Activated CD4-positive, alpha-beta memory T cell treated with anti-CD3 and anti-CD28 coated beads for 36 hours (primary cell): ENCODE results near the gene LRRC43. TPM values are rescaled to one million over a fixed set of nuclear protein-coding genes. Genes with fewer than 3 reads are reported as not detected.

Experiments
- CTCF ChIA-PET: fragments of 350-600 bp; sonication (Branson Sonifier 250); formaldehyde crosslinking; loops from one replicate; lab custom pipeline; 2021; ENCODE audit warnings: antibody characterized with exemption, inconsistent platforms; lab: Charles Lee
- POLR2A ChIA-PET: fragments of 350-600 bp; sonication (Branson Sonifier 250); formaldehyde crosslinking; loops from one replicate; lab custom pipeline; 2021; ENCODE audit warnings: antibody characterized with exemption; lab: Charles Lee
- DNase-seq: peaks from one replicate; pipeline ENCODE4 v3.0.0-alpha.2; 2020
- H3K27ac Mint-ChIP-seq: one replicate; pipeline ENCODE4 v1.8.0; 2021; ENCODE audit warnings: mixed read lengths
- H3K27me3 Mint-ChIP-seq: one replicate; pipeline ENCODE4 v1.8.0; 2021; ENCODE audit warnings: mixed read lengths
- H3K36me3 Mint-ChIP-seq: one replicate; pipeline ENCODE4 v1.8.0; 2021; ENCODE audit warnings: mixed read lengths
- H3K4me1 Mint-ChIP-seq: one replicate; pipeline ENCODE4 v1.8.0; 2021; ENCODE audit warnings: low read depth, mixed read lengths
- H3K4me3 Mint-ChIP-seq: one replicate; pipeline ENCODE4 v1.8.0; 2021; ENCODE audit warnings: mild to moderate bottlenecking, mixed read lengths
- H3K9me3 Mint-ChIP-seq: one replicate; pipeline ENCODE4 v1.8.0; 2021; ENCODE audit warnings: mixed read lengths
- intact Hi-C: fragments of 100-400 bp; cut with micrococcal nuclease; formaldehyde crosslinking; loops from one replicate; pipeline ENCODE4 v1.15.1; 2023
- total RNA-seq, 2 experiments: library from RNA; stranded (reverse); gene quantifications; one replicate each; pipeline ENCODE4 v1.2.3, GENCODE V29; 2021

LRRC43 gene
- total RNA-seq, 2 experiments from 2014 or later: 0.41 to 0.76 TPM

DNA sequence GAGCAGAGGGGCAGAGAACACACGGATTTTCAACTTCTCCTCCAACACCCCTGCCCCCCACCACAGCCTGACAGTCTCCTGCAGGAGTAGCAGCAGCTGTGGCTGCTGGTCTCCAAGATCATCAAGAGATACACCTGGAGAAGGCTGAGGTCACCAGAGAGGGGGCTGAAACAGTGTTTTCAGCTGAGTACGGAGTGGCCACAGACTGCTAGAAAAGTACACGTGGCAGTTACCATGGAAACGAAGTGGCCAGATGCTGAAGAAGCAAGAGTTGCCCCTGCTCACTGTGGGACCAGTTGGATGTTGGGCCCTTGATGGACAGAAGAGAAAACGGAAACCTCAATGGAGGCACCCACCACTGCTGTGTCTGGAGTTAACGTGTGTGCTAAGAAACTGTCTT, 47.9 kb downstream of the LRRC43 start:
- DNase-seq: no peak
- Mint-ChIP-seq H3K4me3 (no peak overlapping the region), H3K4me1 (peaks cover 18% of the 10 kb centered on the region), H3K36me3 (peaks cover 18% of the 10 kb centered on the region), H3K27me3 (no peaks in the 10 kb centered on the region), H3K9me3 (no peaks in the 10 kb centered on the region), H3K27ac (no peak overlapping the region)
- ChIA-PET POLR2A (no interaction called here), CTCF (interaction anchor here (0.6 kb wide), 1 partner anchor 240 kb away, joined by 3 read pairs; no protein-coding TSS in a partner anchor)
- intact Hi-C loops: no loop called here

DNA sequence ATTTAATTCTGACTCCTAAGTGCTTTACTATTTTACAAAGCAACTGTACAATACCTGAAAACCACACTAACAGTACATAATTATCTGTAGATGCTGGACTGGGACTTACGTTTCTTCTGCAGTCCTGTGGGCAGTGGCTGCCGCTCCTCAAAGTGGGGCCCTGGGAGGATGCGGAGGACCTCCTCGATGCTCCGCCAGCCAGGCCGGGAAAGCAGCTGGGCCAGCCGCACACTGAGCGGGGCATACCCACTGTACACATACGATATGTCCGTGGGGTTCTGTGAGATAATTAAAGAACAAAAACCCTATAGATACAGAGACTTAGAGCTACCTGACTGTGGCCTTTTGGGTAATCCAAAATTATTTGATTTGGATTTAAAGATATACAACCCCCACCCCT, 49.8 kb downstream of the LRRC43 start:
- Mint-ChIP-seq H3K27ac (no peak overlapping the region), H3K36me3 (peaks cover 22% of the 10 kb centered on the region), H3K4me1 (peaks cover 6% of the 10 kb centered on the region), H3K9me3 (no peaks in the 10 kb centered on the region), H3K4me3 (no peak overlapping the region), H3K27me3 (no peaks in the 10 kb centered on the region)
- CTCF ChIA-PET: no interaction called here
- POLR2A ChIA-PET: interaction anchor here (0.9 kb wide), 1 partner anchor 12 kb away, joined by 5 read pairs; no protein-coding TSS in a partner anchor
- DNase-seq: no peak
- intact Hi-C loops: no loop called here

DNA sequence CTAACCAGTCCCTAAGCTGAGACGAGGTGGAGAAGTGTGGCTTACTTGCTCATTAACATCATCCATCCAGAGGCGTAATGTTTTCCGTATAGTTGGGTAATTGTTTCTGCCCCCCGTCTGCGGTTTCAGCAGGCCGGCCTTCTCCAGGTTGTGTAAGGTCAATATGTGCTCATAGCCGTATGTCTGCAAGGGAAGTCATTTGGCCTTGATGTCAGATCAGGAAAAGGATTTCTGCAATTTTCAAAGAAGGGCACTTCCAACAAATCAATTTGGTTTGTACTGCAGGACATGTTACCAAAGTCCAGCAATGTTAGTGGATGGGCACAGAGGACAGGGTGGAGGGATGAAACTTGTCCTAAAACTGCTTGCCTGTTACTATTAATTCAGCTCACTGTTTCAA, 52.8 kb downstream of the LRRC43 start:
- intact Hi-C loops: no loop called here
- Mint-ChIP-seq H3K27ac (no peak overlapping the region), H3K9me3 (no peaks in the 10 kb centered on the region), H3K36me3 (peaks cover 22% of the 10 kb centered on the region), H3K27me3 (no peaks in the 10 kb centered on the region), H3K4me1 (no peaks in the 10 kb centered on the region), H3K4me3 (no peak overlapping the region)
- no peak for DNase-seq
- ChIA-PET POLR2A (no interaction called here), CTCF (no interaction called here)

DNA sequence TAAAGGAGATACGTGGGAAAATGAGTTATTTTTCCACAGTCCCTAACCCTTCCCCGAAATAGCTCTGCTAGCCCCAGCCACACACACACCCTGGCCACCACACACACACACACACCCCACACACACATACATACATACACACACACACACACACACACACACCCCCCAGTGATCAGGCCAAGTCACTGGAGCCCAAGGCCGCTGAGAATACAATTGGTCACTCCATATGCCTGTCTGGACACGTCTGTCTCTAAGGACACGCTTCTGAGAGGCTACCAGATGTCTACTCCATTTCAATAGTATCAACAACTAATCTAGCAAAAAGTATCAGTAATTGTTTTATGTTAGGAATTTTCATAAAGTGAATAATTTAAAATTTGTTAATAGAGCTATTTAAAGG, 55.9 kb downstream of the LRRC43 start:
- intact Hi-C loops: no loop called here
- H3K36me3 Mint-ChIP-seq: peaks cover 10% of the 10 kb centered on the region
- no peak for DNase-seq
- H3K27ac Mint-ChIP-seq: no peak overlapping the region
- H3K4me1 Mint-ChIP-seq: peaks cover 9% of the 10 kb centered on the region
- no peaks in the 10 kb centered on the region for H3K9me3 Mint-ChIP-seq
- ChIA-PET POLR2A (no interaction called here), CTCF (interaction anchor here (1.1 kb wide), 1 partner anchor 184 kb away, joined by 3 read pairs; no protein-coding TSS in a partner anchor)
- no peaks in the 10 kb centered on the region for H3K27me3 Mint-ChIP-seq
- no peak overlapping the region for H3K4me3 Mint-ChIP-seq

DNA sequence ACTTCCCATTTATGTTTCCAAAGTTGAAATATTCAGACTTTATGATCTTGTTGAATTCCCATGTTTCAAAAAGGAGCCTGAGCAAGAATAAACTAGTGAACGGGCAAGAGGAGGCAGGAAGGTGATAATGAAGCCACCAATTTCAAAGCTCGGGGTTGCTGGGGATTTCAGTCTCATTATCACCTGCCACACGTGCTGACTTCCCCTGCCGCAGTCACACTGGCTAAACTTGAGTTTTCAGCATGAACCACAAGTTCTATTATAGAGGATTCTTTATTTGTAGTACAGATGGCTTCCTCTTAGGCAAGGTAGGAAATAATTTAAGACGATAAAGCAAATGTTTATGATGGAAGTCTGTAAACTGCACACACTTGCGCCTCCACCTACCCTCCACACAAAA, 61.0 kb downstream of the LRRC43 start:
- peak; percentile 44 for DNase-seq
- Mint-ChIP-seq H3K9me3 (no peaks in the 10 kb centered on the region), H3K4me3 (peak overlapping the region; percentile 74), H3K4me1 (peaks cover 25% of the 10 kb centered on the region), H3K27me3 (no peaks in the 10 kb centered on the region), H3K36me3 (peaks cover 3% of the 10 kb centered on the region), H3K27ac (peak overlapping the region; percentile 83)
- POLR2A ChIA-PET: interaction anchor here (0.6 to 2.7 kb wide), 5 partner anchors 18 to 412 kb away, joined by 3 to 12 read pairs (median 6); partner anchors contain the start of genes DIABLO, VPS33A and ZCCHC8
- CTCF ChIA-PET: interaction anchor here (0.8 to 2.5 kb wide), 4 partner anchors 18 to 230 kb away, joined by 3 to 10 read pairs (median 8); partner anchors contain the start of genes DIABLO and VPS33A
- intact Hi-C loops: loop anchor here (1.0 kb wide), 1 partner anchor 18 kb away; the partner anchor contains the start of gene DIABLO

DNA sequence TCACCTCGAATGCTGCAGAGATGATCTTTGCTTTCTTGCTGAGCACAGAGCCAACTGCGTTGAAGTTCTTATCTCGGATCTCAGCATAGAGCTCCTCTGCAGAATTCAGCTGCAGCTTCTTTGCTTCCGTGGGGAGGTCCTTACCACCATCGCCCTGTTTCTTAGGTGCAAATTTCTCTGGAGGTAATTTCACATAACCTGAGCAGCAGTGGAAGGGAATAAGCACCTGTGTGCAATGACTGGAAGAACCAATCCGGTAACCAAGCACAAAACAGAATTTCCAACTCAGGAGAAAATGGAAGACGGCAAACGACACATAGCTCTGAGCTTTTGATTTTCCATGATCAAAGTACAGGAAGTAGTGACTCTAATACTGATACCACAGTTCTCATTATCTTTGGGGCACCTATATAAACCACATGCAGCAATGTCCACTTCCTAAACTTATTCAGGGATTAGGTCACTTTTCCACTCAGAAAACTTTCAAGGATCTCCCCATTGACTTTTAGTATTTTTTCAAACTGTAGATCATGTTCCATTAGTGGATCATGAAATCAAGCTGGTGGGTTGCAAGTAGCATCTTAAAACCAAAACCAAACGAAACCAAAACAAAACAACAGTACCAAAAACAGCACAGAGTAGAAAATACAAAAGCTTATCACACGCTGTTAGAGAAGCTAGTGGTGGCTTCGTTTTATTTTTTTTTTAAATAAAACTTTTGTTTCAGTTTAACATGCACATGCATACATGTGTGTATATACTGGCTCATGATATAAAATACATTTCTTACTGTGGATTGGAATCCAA, 61.8 kb downstream of the LRRC43 start:
- peaks cover 3% of the 10 kb centered on the region for H3K36me3 Mint-ChIP-seq
- peak; percentile 42 for DNase-seq
- H3K4me3 Mint-ChIP-seq: peak overlapping the region; percentile 74
- H3K4me1 Mint-ChIP-seq: peaks cover 25% of the 10 kb centered on the region
- H3K27ac Mint-ChIP-seq: peak overlapping the region; percentile 83
- POLR2A ChIA-PET: interaction anchor here (0.6 to 2.7 kb wide), 7 partner anchors 12 to 256 kb away, joined by 3 to 12 read pairs (median 5); partner anchors contain the start of genes DIABLO, VPS33A and ZCCHC8
- intact Hi-C loops: loop anchor here (1.0 kb wide), 2 partner anchors 18 to 22 kb away; partner anchors contain the start of genes DIABLO and VPS33A
- no peaks in the 10 kb centered on the region for H3K9me3 Mint-ChIP-seq
- H3K27me3 Mint-ChIP-seq: no peaks in the 10 kb centered on the region
- CTCF ChIA-PET: interaction anchor here (0.8 to 2.5 kb wide), 5 partner anchors 19 to 229 kb away, joined by 3 to 10 read pairs (median 7); partner anchors contain the start of genes DIABLO and VPS33A

DNA sequence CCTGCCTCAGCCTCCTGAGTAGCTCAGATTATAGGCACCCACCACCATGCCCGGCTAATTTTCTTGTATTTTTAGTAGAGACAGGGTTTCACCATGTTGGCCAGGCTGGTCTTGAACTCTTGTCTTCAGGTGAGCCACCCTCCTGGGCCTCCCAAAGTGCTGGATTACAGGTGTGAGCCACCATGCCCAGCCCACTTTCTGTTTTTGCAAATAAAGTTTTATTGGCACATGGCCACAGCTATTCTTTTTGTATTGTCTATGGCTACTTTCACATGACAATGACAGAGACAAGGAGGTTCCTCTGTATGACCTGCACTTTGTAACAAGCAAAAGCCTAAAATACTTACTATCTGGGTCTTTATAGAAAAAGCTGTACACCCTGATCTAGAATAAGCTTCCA, 62.6 kb downstream of the LRRC43 start:
- ChIA-PET POLR2A (interaction anchor here (0.8 to 2.7 kb wide), 5 partner anchors 20 to 255 kb away, joined by 3 to 12 read pairs (median 6); partner anchors contain the start of genes DIABLO, VPS33A and ZCCHC8), CTCF (interaction anchor here (1.2 to 2.5 kb wide), 4 partner anchors 18 to 191 kb away, joined by 4 to 10 read pairs (median 8); partner anchors contain the start of genes DIABLO and VPS33A)
- H3K4me1 Mint-ChIP-seq: peaks cover 25% of the 10 kb centered on the region
- H3K9me3 Mint-ChIP-seq: no peaks in the 10 kb centered on the region
- no peaks in the 10 kb centered on the region for H3K27me3 Mint-ChIP-seq
- peak overlapping the region; percentile 83 for H3K27ac Mint-ChIP-seq
- DNase-seq: peak; percentile 19
- intact Hi-C loops: loop anchor here (1.0 kb wide), 1 partner anchor 21 kb away; the partner anchor contains the start of gene VPS33A
- H3K36me3 Mint-ChIP-seq: peaks cover 3% of the 10 kb centered on the region
- peak overlapping the region; percentile 74 for H3K4me3 Mint-ChIP-seq

DNA sequence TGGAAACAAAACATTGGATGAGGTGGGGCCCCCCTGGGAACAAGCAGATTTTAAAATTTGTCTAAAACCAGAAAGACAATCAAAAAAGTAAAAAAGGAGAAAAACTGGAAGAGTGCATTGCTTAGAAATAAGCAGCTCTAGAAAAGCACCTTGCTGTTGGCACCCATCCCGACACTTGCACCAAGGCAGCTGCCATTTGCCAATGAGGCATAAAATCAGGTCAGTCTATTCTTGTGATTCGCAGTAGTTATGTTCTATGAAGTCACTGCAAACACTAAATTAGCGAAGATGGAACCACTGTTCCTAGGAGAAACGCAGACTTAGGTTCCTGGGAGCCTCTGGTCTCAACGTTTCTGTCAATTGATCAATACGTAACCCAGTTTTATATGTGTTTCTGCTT, 67.1 kb downstream of the LRRC43 start:
- POLR2A ChIA-PET: no interaction called here
- CTCF ChIA-PET: no interaction called here
- Mint-ChIP-seq H3K4me3 (no peak overlapping the region), H3K27ac (no peak overlapping the region), H3K9me3 (no peaks in the 10 kb centered on the region), H3K27me3 (no peaks in the 10 kb centered on the region), H3K4me1 (peaks cover 4% of the 10 kb centered on the region), H3K36me3 (peaks cover 4% of the 10 kb centered on the region)
- intact Hi-C loops: no loop called here
- no peak for DNase-seq

DNA sequence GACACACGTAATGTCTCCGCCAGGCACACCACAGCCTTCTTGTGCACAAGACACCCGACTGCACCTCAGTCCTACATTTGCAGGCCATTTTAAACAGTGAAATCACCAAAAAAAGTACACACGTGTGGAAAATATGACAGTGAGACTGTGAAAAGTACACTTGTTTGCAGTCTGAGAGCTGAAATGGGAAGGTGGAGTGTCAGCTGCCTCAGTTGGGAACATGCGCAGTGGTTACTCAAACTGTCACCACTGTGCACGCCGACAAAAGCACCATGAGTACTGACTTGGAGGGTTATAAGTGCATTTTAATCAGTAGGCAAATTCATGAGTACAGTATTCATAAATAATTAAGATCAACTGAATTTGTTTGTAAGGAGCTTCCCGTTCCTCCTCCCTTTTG, 67.6 kb downstream of the LRRC43 start:
- no peak for DNase-seq
- no peak overlapping the region for H3K27ac Mint-ChIP-seq
- no peaks in the 10 kb centered on the region for H3K9me3 Mint-ChIP-seq
- H3K4me3 Mint-ChIP-seq: no peak overlapping the region
- peaks cover 4% of the 10 kb centered on the region for H3K4me1 Mint-ChIP-seq
- intact Hi-C loops: no loop called here
- CTCF ChIA-PET: no interaction called here
- POLR2A ChIA-PET: no interaction called here
- peaks cover 5% of the 10 kb centered on the region for H3K36me3 Mint-ChIP-seq
- H3K27me3 Mint-ChIP-seq: no peaks in the 10 kb centered on the region

Other genes starting within 250 kb of the LRRC43 start
- gene BCL7A, start 161.2 kb upstream of the LRRC43 start, total RNA-seq: 1 to 10 TPM; 3.6 to 4.0 TPM
- 10 to 100 TPM; 17.5 to 19.6 TPM for gene MLXIP, start 104.4 kb upstream of the LRRC43 start, total RNA-seq
- 1 to 10 TPM; 3.8 to 4.0 TPM for gene IL31, start 8.9 kb upstream of the LRRC43 start, total RNA-seq
- 1 to 10 TPM; 2.3 to 3.6 TPM for gene B3GNT4, start 20.6 kb downstream of the LRRC43 start, total RNA-seq
- 10 to 100 TPM; 51.8 to 52.0 TPM for gene DIABLO, start 42.9 kb downstream of the LRRC43 start, total RNA-seq
- 10 to 100 TPM; 24.2 to 24.6 TPM for gene VPS33A, start 83.4 kb downstream of the LRRC43 start, total RNA-seq
- gene CLIP1, start 239.5 kb downstream of the LRRC43 start, total RNA-seq: 10 to 100 TPM; 69.2 to 71.8 TPM